Measurements from ENCODE around the gene TNFRSF12A. TPM values are rescaled to one million over a fixed set of nuclear protein-coding genes. Genes with fewer than 3 reads are reported as not detected.
"Not testable (repeated sequence)": the region's sequence is repeated elsewhere in the genome, so short reads cannot be mapped to it uniquely, and the experiment has no call there.

The TNFRSF12A gene
- total RNA-seq, 2 experiments from 2014 or later = 4.3 to 4.6 TPM

GRCh38 chr16:3051494-3051893 lies 31.3 kb downstream of the TNFRSF12A start:
- POLR2A ChIA-PET = interaction anchor here (0.5 to 0.9 kb wide), 3 partner anchors 13 to 1994 kb away, joined by 3 to 6 read pairs (median 4); partner anchors contain the start of gene IL32
- CTCF ChIA-PET = interaction anchor here (0.7 to 2.1 kb wide), 7 partner anchors 13 to 78 kb away, joined by 3 to 8 read pairs (median 4); no protein-coding TSS in a partner anchor

DNA sequence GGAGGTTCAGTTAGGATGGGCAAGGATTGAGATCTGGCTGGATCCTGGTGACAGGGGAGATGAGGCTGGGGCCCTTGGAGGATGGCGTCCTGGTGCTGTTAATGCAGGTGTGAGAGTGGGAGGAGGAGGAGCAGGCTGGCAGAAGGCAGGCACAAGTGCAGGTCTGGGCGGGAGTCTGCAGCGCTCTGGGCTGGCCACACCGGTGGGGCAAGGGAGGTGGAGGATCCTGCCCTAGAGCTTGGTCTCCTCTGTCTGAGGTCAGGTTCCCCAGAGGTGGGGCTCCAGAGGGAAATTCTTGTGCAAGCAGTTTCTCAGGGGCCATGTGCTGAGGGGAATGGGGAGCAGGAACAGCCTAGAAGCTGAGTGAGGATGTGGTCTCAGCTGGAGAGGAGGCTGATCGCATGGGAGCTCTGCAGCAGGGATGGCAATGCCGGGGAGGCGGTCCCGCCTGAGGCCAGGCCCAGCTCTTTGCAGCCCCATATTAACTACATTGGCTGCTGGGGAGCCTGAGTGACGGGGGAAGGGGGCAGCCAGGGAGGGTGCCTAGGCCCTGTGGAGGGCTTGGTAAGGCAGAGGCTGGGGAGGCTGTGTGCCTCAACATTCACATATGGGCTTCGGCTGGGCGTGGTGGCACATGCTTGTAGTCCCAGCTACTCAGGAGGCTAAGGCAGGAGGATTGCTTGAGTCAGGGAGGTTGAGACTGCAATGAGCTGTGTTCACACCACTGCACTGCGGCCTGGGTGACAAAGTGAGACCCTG lies 32.6 kb downstream of the TNFRSF12A start:
- CTCF ChIA-PET = interaction anchor here (2.1 kb wide), 1 partner anchor 21 kb away, joined by 8 read pairs; no protein-coding TSS in a partner anchor
- POLR2A ChIA-PET = not testable (repeated sequence)

DNA sequence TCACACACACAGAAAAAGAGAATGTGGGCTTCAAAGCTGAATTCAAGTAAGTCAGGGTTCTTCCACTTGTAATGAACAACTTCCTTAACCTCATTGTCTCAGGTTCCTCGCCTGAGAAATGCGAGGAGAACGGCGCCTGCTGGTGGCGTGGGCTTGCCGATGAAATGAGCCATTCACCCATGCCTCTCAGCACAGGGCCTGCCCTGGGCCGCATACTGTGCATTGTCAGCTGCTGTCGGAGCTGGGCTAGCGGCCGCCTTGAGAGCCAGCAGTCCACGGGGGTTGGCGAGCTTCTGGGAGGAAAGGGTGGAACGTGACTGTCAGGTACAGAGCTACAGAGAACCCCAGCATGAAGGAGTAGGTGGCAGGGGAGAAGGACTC lies 33.2 kb downstream of the TNFRSF12A start:
- POLR2A ChIA-PET, CTCF ChIA-PET: not testable (repeated sequence)

DNA sequence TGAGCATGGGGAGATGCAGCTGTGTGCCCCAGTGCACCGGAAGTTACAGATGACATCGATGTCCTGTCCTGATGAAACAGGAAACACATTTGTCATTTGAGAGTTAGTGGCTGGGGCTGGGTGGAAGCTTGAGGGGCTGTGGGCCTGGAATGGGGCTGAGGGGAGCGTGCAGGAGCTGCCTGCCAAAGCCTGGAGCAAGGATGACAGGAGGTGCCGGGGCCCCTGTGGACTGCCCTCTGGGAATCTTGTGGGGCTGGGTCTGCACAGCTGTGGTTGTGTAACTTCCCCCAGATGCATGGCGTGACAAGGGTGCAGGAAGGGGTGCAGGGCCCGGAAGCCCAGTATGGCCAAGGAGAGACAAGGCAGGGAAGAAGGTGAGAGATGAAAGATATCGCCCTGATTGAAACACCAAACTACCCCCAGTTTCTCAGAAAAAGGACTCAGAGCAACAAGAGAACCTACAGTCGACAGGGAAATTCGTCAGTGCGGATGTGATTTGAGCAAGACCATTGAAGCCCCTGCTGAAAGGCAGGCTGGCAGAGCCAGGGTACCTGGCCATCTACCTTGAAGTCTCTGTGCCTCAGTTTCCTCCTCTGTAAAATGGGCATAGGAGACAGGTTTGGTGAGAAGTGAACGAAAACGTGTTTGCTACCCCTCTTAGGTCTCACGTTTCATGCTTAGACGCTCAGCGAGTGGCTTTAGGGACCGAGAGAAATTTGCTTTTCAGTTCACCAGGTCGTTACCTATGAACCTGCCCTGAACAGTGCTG lies 35.0 kb downstream of the TNFRSF12A start:
- POLR2A ChIA-PET = no interaction called here
- CTCF ChIA-PET = interaction anchor here (0.8 to 5.4 kb wide), 4 partner anchors 23 to 79 kb away, joined by 3 to 72 read pairs (median 4); partner anchors contain the start of gene ZNF213

DNA sequence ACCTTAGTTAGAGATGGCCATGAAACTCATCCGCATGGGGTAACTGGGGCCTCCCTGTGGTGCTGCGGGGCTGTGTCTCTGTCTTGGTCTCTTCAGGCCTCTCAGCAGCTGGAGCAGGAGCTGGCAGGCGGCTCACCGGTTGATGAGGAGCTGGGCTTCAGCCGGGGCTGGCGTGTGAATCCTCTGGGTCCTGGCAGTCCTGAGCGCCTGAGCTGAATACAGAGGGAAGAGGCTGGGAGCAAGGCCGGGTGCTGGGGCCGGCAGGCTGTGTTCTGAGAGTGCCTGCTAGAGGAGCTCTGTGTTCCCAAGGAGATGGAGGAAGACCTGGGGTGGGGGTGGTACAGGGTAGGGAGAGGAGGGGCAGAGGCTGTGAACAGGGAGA lies 35.6 kb downstream of the TNFRSF12A start:
- CTCF ChIA-PET = interaction anchor here (0.9 to 5.4 kb wide), 6 partner anchors 25 to 116 kb away, joined by 3 to 72 read pairs (median 4); partner anchors contain the start of gene ZNF213
- POLR2A ChIA-PET = not testable (repeated sequence)

- POLR2A ChIA-PET = no interaction called here
- CTCF ChIA-PET = interaction anchor here (0.6 to 5.4 kb wide), 7 partner anchors 19 to 115 kb away, joined by 3 to 72 read pairs (median 3); no protein-coding TSS in a partner anchor
Measured at GRCh38 chr16:3056336-3057180, 36.4 kb downstream of the TNFRSF12A start.

GRCh38 chr16:3057181-3058138 lies 37.3 kb downstream of the TNFRSF12A start:
- POLR2A ChIA-PET = interaction anchor here (1.3 to 1.5 kb wide), 3 partner anchors 10 to 77 kb away, joined by 5 to 9 read pairs (median 9); partner anchors contain the start of gene ZNF213
- CTCF ChIA-PET = interaction anchor here (1.0 to 5.4 kb wide), 15 partner anchors 8 to 92 kb away, joined by 3 to 72 read pairs (median 11); partner anchors contain the start of gene ZSCAN10

DNA sequence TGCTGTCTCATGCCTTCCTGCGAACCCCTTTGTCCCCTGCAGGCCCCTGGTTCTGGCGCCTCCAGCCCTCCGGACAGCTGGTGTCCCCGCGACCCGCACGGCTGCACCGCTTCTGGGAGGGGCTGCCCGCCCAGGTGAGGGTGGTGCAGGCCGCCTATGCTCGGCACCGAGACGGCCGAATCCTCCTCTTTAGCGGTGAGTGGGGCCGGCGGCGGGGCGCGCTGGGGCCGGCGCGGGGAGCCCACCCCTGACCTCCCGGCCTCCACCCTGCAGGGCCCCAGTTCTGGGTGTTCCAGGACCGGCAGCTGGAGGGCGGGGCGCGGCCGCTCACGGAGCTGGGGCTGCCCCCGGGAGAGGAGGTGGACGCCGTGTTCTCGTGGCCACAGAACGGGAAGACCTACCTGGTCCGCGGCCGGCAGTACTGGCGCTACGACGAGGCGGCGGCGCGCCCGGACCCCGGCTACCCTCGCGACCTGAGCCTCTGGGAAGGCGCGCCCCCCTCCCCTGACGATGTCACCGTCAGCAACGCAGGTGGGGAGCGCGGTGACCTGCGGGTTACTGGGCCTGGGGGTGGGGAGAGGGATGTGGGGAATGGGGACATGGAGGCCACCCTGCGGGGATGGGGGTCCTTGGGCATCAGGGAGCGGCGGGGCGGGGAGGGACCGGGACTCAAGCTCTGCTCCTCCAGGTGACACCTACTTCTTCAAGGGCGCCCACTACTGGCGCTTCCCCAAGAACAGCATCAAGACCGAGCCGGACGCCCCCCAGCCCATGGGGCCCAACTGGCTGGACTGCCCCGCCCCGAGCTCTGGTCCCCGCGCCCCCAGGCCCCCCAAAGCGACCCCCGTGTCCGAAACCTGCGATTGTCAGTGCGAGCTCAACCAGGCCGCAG lies 38.2 kb downstream of the TNFRSF12A start:
- ChIA-PET POLR2A (interaction anchor here (0.5 to 1.5 kb wide), 9 partner anchors 9 to 92 kb away, joined by 3 to 9 read pairs (median 5); partner anchors contain the start of genes MMP25 and ZNF213), CTCF (interaction anchor here (0.8 to 5.4 kb wide), 27 partner anchors 9 to 155 kb away, joined by 3 to 72 read pairs (median 5); partner anchors contain the start of genes HCFC1R1, THOC6 and ZSCAN10)

DNA sequence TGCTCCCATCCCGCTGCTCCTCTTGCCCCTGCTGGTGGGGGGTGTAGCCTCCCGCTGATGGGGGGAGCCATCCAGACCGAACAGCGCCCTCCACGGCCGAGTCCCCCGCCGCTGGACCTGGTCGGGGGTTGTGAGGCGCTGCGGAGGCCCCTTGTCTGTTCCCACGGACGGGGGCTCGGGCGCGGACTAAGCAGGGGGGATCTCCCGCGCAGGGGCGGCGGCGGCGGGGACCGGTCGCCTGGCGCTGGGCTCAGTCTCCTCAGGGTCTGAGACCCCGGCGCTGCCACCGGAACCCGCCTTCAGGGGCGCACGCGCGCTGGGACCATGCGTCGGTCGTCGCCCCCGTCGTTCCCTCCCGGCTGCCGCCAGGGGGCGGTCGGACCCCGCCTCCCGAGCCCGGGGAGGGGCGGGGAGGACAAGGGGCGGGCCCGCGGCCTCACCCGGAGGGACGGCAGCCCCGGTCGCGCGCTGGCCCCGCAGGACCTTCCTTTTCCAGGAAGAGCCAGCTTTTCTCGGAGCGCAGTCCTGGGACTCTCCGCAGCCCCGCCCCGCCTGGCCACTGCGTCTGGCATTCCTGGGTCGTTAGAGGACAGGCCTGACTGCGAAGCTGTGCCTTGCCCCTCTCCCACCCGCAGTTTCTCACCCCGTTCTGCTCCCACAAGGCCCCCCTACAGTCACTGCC lies 39.0 kb downstream of the TNFRSF12A start:
- CTCF ChIA-PET = interaction anchor here (0.6 to 5.4 kb wide), 34 partner anchors 8 to 154 kb away, joined by 3 to 72 read pairs (median 5); partner anchors contain the start of genes HCFC1R1, THOC6 and ZSCAN10

GRCh38 chr16:3059723-3060242 lies 39.6 kb downstream of the TNFRSF12A start:
- ChIA-PET CTCF (interaction anchor here (0.6 to 5.4 kb wide), 21 partner anchors 10 to 111 kb away, joined by 3 to 72 read pairs (median 7); partner anchors contain the start of gene ZSCAN10), POLR2A (interaction anchor here (0.7 to 1.5 kb wide), 2 partner anchors 15 to 69 kb away, joined by 3 to 9 read pairs; no protein-coding TSS in a partner anchor)

More for the DNA sequence above, 39.0 kb downstream of the TNFRSF12A start:
- POLR2A ChIA-PET = interaction anchor here (0.5 to 1.5 kb wide), 7 partner anchors 11 to 75 kb away, joined by 3 to 9 read pairs (median 5); partner anchors contain the start of genes MMP25 and ZNF213

GRCh38 chr16:3060339-3061127 lies 40.4 kb downstream of the TNFRSF12A start:
- CTCF ChIA-PET = interaction anchor here (0.9 to 5.4 kb wide), 14 partner anchors 9 to 105 kb away, joined by 3 to 72 read pairs (median 10); partner anchors contain the start of gene ZSCAN10
- POLR2A ChIA-PET = interaction anchor here (0.6 to 1.5 kb wide), 2 partner anchors 68 to 1584 kb away, joined by 8 to 9 read pairs; no protein-coding TSS in a partner anchor

- ChIA-PET CTCF (interaction anchor here (0.9 to 3.6 kb wide), 4 partner anchors 24 to 69 kb away, joined by 3 to 18 read pairs (median 4); no protein-coding TSS in a partner anchor), POLR2A (no interaction called here)
Measured at GRCh38 chr16:3062553-3062952, 42.4 kb downstream of the TNFRSF12A start.

DNA sequence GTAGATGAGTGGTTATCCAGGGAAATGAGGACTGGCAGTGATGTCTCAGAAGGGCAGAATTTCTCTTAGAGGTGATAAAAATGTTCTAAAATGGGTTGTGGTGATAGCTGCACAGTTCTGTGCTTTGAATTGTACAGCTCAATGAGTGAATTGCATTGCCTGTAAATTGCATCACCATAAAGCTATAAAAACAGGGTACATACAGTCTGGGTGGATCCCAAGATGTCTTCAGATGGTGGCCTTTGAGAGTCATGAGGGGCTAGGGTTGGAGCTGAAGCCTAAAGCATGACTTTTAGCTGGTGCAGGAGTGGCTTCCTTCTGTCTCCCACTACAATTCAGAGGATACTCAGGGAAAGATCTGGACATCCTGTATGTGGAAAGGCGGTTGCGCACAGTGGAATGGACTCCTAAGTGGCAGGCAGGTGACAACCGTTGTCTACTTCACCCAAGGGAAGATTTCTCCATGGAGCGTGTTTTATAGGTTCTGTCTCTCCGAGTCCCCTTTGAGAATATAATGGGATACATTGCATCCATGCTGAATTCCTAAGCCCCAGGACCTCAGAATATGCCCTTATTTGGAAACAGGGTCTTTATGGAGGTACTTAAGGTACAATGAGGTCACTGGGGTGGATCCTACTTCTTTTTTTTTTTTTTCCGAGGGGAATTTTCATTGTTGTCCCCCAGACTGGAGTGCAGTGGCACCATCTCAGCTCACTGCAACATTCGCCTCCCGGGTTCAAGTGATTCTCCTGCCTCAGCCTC lies 43.6 kb downstream of the TNFRSF12A start:
- POLR2A ChIA-PET = interaction anchor here (4.7 kb wide), 1 partner anchor 12 kb away, joined by 63 read pairs; no protein-coding TSS in a partner anchor

More for the DNA sequence above, 43.6 kb downstream of the TNFRSF12A start:
- CTCF ChIA-PET = interaction anchor here (0.5 to 3.6 kb wide), 6 partner anchors 12 to 70 kb away, joined by 3 to 22 read pairs (median 5); partner anchors contain the start of gene ZNF213
